Measurements from ENCODE around the gene COG4. TPM values are rescaled to one million over a fixed set of nuclear protein-coding genes. Genes with fewer than 3 reads are reported as not detected.

Gene COG4
- total RNA-seq, 1 experiment from 2014 or later = 45.4 TPM

DNA sequence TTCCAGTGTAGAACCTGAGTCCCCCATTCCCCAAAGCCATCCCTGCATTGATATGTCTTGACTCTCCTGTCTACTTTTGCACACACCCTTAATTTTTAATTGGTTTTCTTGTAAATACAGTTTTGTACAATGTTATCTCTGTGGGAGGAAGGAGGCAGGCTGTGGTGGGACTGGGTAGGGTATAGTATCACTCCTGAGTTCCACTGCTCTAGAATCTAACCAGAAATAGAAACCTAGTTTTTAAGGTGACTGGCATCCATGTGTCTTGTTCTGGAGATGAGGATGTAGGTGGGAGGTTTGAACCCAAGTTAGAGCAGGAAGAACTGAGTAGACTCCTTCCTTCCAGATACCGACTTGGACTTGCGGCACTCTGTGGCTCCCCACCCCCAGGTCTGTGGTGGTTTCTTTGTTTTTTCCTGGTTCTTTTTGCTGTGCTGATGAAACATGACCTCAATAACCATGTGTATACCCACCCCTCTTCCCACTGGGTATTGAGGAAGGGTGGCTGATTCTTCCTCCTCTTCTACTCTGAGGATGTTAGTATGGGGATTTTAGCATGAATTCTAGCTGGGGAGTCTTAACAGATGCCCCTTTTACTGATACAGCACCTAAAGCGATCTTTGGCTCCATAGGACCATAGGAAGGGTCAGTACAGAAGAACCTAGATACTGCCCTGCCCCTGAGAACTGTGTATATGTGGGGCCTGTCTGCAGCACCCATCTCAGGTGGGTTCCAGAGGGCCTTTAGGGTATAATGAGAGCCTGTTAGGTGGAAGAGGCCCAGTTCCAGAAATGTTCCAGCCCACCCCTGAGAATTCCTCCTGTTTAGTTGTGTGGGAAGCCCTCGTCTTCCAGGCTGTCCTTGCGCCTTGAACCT lies 48.9 kb upstream of the COG4 start:
- Histone ChIP-seq H3K4me1 (ENCODE audit: control insufficient read depth, insufficient read depth, low read length) (peaks cover 21% of the 10 kb centered on the region), H3K9me3 (ENCODE audit: control insufficient read depth, insufficient read depth, low read depth, low read length) (no peaks in the 10 kb centered on the region), H3K27ac (ENCODE audit: low read length) (peak overlapping the region; percentile 44; the same call in 1 of the 2 replicates), H3K4me3 (ENCODE audit: low read depth in 2 of 2, low read length in 2 of 2) (no peak overlapping the region), H3K27me3 (ENCODE audit: control insufficient read depth, insufficient read depth, low read length) (no peaks in the 10 kb centered on the region), H3K36me3 (ENCODE audit: control insufficient read depth, insufficient read depth, low read length) (peaks cover 35% of the 10 kb centered on the region)
- in situ Hi-C loops (cut with HindIII; ENCODE audit: low pct_unique_long_range_greater_than_20kb, low sequenced_read_pairs) = no loop called here
- ChIA-PET POLR2A (no interaction called here), CTCF (no interaction called here)
- no peak for ATAC-seq
- TF ChIP-seq TCF7L2 (IDR thresholded peaks at IDR 0.05; ENCODE audit: low read depth, low read length) (no peak), CTCF (IDR thresholded peaks at IDR 0.05) (no peak), POLR2AphosphoS5 (IDR thresholded peaks at IDR 0.05; ENCODE audit: low read depth, low read length) (no peak), SIN3A (IDR thresholded peaks at IDR 0.05; ENCODE audit: borderline replicate concordance, insufficient read depth, low read depth, low read length) (no peak)
- TF ChIP-seq, protein P1, sequence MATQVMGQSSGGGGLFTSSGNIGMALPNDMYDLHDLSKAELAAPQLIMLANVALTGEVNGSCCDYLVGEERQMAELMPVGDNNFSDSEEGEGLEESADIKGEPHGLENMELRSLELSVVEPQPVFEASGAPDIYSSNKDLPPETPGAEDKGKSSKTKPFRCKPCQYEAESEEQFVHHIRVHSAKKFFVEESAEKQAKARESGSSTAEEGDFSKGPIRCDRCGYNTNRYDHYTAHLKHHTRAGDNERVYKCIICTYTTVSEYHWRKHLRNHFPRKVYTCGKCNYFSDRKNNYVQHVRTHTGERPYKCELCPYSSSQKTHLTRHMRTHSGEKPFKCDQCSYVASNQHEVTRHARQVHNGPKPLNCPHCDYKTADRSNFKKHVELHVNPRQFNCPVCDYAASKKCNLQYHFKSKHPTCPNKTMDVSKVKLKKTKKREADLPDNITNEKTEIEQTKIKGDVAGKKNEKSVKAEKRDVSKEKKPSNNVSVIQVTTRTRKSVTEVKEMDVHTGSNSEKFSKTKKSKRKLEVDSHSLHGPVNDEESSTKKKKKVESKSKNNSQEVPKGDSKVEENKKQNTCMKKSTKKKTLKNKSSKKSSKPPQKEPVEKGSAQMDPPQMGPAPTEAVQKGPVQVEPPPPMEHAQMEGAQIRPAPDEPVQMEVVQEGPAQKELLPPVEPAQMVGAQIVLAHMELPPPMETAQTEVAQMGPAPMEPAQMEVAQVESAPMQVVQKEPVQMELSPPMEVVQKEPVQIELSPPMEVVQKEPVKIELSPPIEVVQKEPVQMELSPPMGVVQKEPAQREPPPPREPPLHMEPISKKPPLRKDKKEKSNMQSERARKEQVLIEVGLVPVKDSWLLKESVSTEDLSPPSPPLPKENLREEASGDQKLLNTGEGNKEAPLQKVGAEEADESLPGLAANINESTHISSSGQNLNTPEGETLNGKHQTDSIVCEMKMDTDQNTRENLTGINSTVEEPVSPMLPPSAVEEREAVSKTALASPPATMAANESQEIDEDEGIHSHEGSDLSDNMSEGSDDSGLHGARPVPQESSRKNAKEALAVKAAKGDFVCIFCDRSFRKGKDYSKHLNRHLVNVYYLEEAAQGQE (IDR thresholded peaks at IDR 0.05; ENCODE audit: insufficient read depth in 1 of 2, low read depth in 2 of 2, low read length in 1 of 2) = no peak
- no peak for DNase-seq (ENCODE audit: low read depth, low spot score)
- no TSS peak for BruUV-seq (replicated peaks)
- intact Hi-C loops (cut with micrococcal nuclease; ENCODE audit: unreplicated experiment) = loop anchor here (10.0 kb wide), 1 partner anchor 83 kb away; no protein-coding TSS in a partner anchor

DNA sequence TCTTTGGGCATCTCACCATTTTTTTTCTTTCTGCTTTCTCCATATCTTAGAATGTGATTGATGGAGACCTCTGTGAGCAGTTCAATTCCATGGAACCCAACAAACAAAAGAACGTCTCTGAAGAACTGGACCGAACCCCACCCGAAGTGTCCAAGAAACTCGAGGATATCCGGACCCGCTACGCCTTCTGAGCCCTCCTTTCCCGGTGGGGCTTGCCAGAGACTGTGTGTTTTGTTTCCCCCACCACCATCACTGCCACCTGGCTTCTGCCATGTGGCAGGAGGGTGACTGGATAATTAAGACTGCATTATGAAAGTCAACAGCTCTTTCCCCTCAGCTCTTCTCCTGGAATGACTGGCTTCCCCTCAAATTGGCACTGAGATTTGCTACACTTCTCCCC lies 48.3 kb upstream of the COG4 start:
- H3K9me3 ChIP-seq (ENCODE audit: control insufficient read depth, insufficient read depth, low read depth, low read length) = no peaks in the 10 kb centered on the region
- H3K36me3 ChIP-seq (ENCODE audit: control insufficient read depth, insufficient read depth, low read length) = peaks cover 35% of the 10 kb centered on the region
- in situ Hi-C loops (cut with HindIII; ENCODE audit: low pct_unique_long_range_greater_than_20kb, low sequenced_read_pairs) (no loop called here), intact Hi-C loops (cut with micrococcal nuclease; ENCODE audit: unreplicated experiment) (loop anchor here (10.0 kb wide), 1 partner anchor 83 kb away; no protein-coding TSS in a partner anchor)
- H3K27me3 ChIP-seq (ENCODE audit: control insufficient read depth, insufficient read depth, low read length) = no peaks in the 10 kb centered on the region
- peaks cover 16% of the 10 kb centered on the region; the same call in 1 of the 2 replicates for H3K4me1 ChIP-seq (ENCODE audit: control insufficient read depth, insufficient read depth, low read length)
- DNase-seq (ENCODE audit: low read depth, low spot score) (no peak), ATAC-seq (no peak)
- H3K4me3 ChIP-seq (ENCODE audit: low read depth in 2 of 2, low read length in 2 of 2) = no peak overlapping the region
- POLR2A ChIA-PET = no interaction called here
- CTCF ChIA-PET = no interaction called here
- H3K27ac ChIP-seq (ENCODE audit: low read length) = peak overlapping the region; percentile 44; the same call in 1 of the 2 replicates
- BruUV-seq (replicated peaks) = TSS peak; percentile 50
- TF ChIP-seq, protein P1 (IDR thresholded peaks at IDR 0.05; ENCODE audit: insufficient read depth in 1 of 2, low read depth in 2 of 2, low read length in 1 of 2) = no peak
- TF ChIP-seq SIN3A (IDR thresholded peaks at IDR 0.05; ENCODE audit: borderline replicate concordance, insufficient read depth, low read depth, low read length) (no peak), TCF7L2 (IDR thresholded peaks at IDR 0.05; ENCODE audit: low read depth, low read length) (no peak), CTCF (IDR thresholded peaks at IDR 0.05) (no peak), POLR2AphosphoS5 (IDR thresholded peaks at IDR 0.05; ENCODE audit: low read depth, low read length) (no peak)
